Spleen (tissue), 11 donors: ENCODE measurements around the gene CCDC73. TPM values are rescaled to one million over a fixed set of nuclear protein-coding genes. Genes with fewer than 3 reads are reported as not detected.

Experiments used
- DNase-seq: peaks from one replicate; pipeline ENCODE4 v3.0.0-alpha.2; 2020
- H3K27ac ChIP-seq, 8 donors: fragments of 200-600 bp; sonication (generic) in 7 of 8; 1 replicate in 4 of 8; 2 replicates in 4 of 8; pipeline versions ENCODE4 v1.5.0 to v1.8.0; 2016 to 2021; ENCODE audit warnings: inconsistent platforms in 4 of 8, mild to moderate bottlenecking in 4 of 8, moderate library complexity in 1 of 8
- H3K27me3 ChIP-seq, 7 donors: fragments of 200-600 bp; sonication (generic) in 6 of 7; replicated peaks in 1 of 7; 1 replicate in 4 of 7; 2 replicates in 3 of 7; pipeline versions ENCODE4 v1.5.0 to v1.8.0; 2016 to 2021; ENCODE audit warnings: inconsistent platforms in 3 of 7, mild to moderate bottlenecking in 1 of 7
- H3K36me3 ChIP-seq, 6 donors: fragments of 200-600 bp; sonication (generic) in 5 of 6; 1 replicate in 4 of 6; 2 replicates in 2 of 6; pipeline versions ENCODE4 v1.5.0 to v1.8.0; 2016 to 2021; ENCODE audit warnings: inconsistent platforms in 2 of 6
- H3K4me1 ChIP-seq, 6 donors: fragments of 200-600 bp; sonication (generic) in 5 of 6; 1 replicate in 3 of 6; 2 replicates in 3 of 6; pipeline versions ENCODE4 v1.5.0 to v1.8.0; 2016 to 2021; ENCODE audit warnings: inconsistent platforms in 3 of 6
- H3K4me3 ChIP-seq, 8 donors: fragments of 200-600 bp; sonication (generic) in 7 of 8; 1 replicate in 4 of 8; 2 replicates in 4 of 8; pipeline versions ENCODE4 v1.5.0 to v1.8.0; 2016 to 2021; ENCODE audit warnings: inconsistent platforms in 4 of 8, mild to moderate bottlenecking in 4 of 8, moderate library complexity in 2 of 8
- H3K9me3 ChIP-seq, 8 donors: fragments of 200-600 bp; sonication (generic) in 7 of 8; 1 replicate in 4 of 8; 2 replicates in 4 of 8; pipeline versions ENCODE4 v1.5.0 to v1.8.0; 2016 to 2021; ENCODE audit warnings: inconsistent platforms in 4 of 8
- CTCF ChIP-seq, 11 experiments: fragments of 200-600 bp in 7 of 11; fragments of 450-650 bp in 4 of 11; sonication (generic) in 4 of 11; IDR thresholded peaks in 8 of 11; conservative IDR thresholded peaks in 3 of 11; 1 replicate in 7 of 11; 2 replicates in 4 of 11; pipeline versions ENCODE4 v1.4.0 to v1.8.0; 2016 to 2021; ENCODE audit warnings: antibody characterized with exemption in 11 of 11, inconsistent platforms in 4 of 11, mild to moderate bottlenecking in 1 of 11
- POLR2A ChIP-seq, 3 donors: fragments of 450-650 bp; IDR thresholded peaks; one replicate each; pipeline ENCODE4 v1.5.1; 2017; ENCODE audit warnings: antibody characterized with exemption in 3 of 3, mild to moderate bottlenecking in 1 of 3
- POLR2AphosphoS5 ChIP-seq, 3 donors: sonication (generic); formaldehyde crosslinking; IDR thresholded peaks; one replicate each; pipeline ENCODE4 v1.5.1; 2017; ENCODE audit warnings: antibody characterized with exemption in 3 of 3
- WGBS, 5 donors: extraction: QIAGEN DNeasy Blood & Tissue Kit in 3 of 5; methylation state at CpG; one replicate each; pipeline versions ENCODE4 v1.1.5 to v1.1.7; 2013 to 2018; 5-methylcytosine and 5-hydroxymethylcytosine counted together
- intact Hi-C: fragments of 100-400 bp; cut with DNase I; formaldehyde crosslinking; loops from one replicate; pipeline ENCODE4 v1.15.0; 2023; ENCODE audit warnings: low total_unique reads
- polyA plus RNA-seq, 3 donors: library from polyadenylated mRNA; stranded (reverse); fragments of 200-250 nt; gene quantifications; one replicate each; pipeline ENCODE4 v1.2.1, GENCODE V29; 2013
- total RNA-seq, 7 donors: library from RNA; depleted of rRNA in 3 of 7; stranded (reverse); fragments of >200 nt in 3 of 7; fragmentation: NEBNext Ultra II Directional in 4 of 7; extraction: Animal tissue kit (Norgen Biotek cat#: 25700) in 4 of 7; gene quantifications; one replicate each; pipeline versions ENCODE4 v1.1.0 to v1.2.1, GENCODE V29; 2016 to 2021
- donor health status: healthy with polysubstance abuse.
- donor health status: DM: no; HTN: no; CAD: no; lungs with moderate emphysema.
- donor health status: DM: no; HTN: no; CAD: no.
- donor health status: Bipolar disorder and iron deficiency.
- donor health status: healthy.
- donor health status: DM: no; HTN: no; CAD: no.
- donor health status: DM: yes; HTN: yes; CAD: no.

Gene CCDC73
- total and polyA plus RNA-seq, 10 donors, result 0.16 to 2.1 (median 0.51) TPM; not detected in 1

- no peak for DNase-seq
- Histone ChIP-seq H3K9me3 (peaks cover 0 to 28% (median 13%) of the 10 kb centered on the region in 8 donors), H3K36me3 (no peaks in the 10 kb centered on the region), H3K27ac (no peak overlapping the region), H3K4me3 (no peak overlapping the region), H3K27me3 (peaks cover 0 to 8% (median 0%) of the 10 kb centered on the region in 7 donors), H3K4me1 (no peaks in the 10 kb centered on the region)
- WGBS, 5 donors, result 88 to 97% (median 92%) methylated on average over 3 to 6 of the region's 6 CpGs
- TF ChIP-seq CTCF (IDR thresholded peaks at IDR 0.05 in 8 of 11, conservative IDR thresholded peaks at IDR 0.05 in 3 of 11), result no peak
- no peak for TF ChIP-seq POLR2AphosphoS5 (IDR thresholded peaks at IDR 0.05)
- no peak for TF ChIP-seq POLR2A (IDR thresholded peaks at IDR 0.05)
- intact Hi-C loops, result no loop called here
Observed at GRCh38 chr11:32751381-32751780, 43.1 kb downstream of the CCDC73 start.

GRCh38 chr11:32729976-32730375, 64.5 kb downstream of the CCDC73 start:
- no peaks in the 10 kb centered on the region for H3K4me1 ChIP-seq
- H3K27me3 ChIP-seq, result peaks cover 0 to 9% (median 0%) of the 10 kb centered on the region in 7 donors
- H3K27ac ChIP-seq, result no peak overlapping the region
- no peak for TF ChIP-seq CTCF (IDR thresholded peaks at IDR 0.05 in 8 of 11, conservative IDR thresholded peaks at IDR 0.05 in 3 of 11)
- no peak for TF ChIP-seq POLR2AphosphoS5 (IDR thresholded peaks at IDR 0.05)
- TF ChIP-seq POLR2A (IDR thresholded peaks at IDR 0.05), result no peak
- WGBS, 5 donors, result 88 to 94% (median 90%) methylated on average over 1 of the region's 1 CpG
- no peaks in the 10 kb centered on the region for H3K36me3 ChIP-seq
- intact Hi-C loops, result no loop called here
- peaks cover 0 to 24% (median 6%) of the 10 kb centered on the region in 8 donors for H3K9me3 ChIP-seq
- DNase-seq, result no peak
- H3K4me3 ChIP-seq, result no peak overlapping the region

GRCh38 chr11:32723332-32723731, 71.1 kb downstream of the CCDC73 start:
- intact Hi-C loops, result no loop called here
- TF ChIP-seq POLR2A (IDR thresholded peaks at IDR 0.05) (no peak), POLR2AphosphoS5 (IDR thresholded peaks at IDR 0.05) (no peak), CTCF (IDR thresholded peaks at IDR 0.05 in 8 of 11, conservative IDR thresholded peaks at IDR 0.05 in 3 of 11) (no peak)
- Histone ChIP-seq H3K27me3 (no peaks in the 10 kb centered on the region), H3K9me3 (no peaks in the 10 kb centered on the region), H3K4me3 (no peak overlapping the region), H3K27ac (no peak overlapping the region), H3K4me1 (no peaks in the 10 kb centered on the region), H3K36me3 (no peaks in the 10 kb centered on the region)
- 70 to 86% (median 75%) methylated on average over 3 of the region's 3 CpGs for WGBS, 5 donors
- DNase-seq, result no peak

GRCh38 chr11:32722255-32722654, 72.2 kb downstream of the CCDC73 start:
- no peaks in the 10 kb centered on the region for H3K9me3 ChIP-seq
- TF ChIP-seq POLR2A (IDR thresholded peaks at IDR 0.05) (no peak), CTCF (IDR thresholded peaks at IDR 0.05 in 8 of 11, conservative IDR thresholded peaks at IDR 0.05 in 3 of 11) (no peak)
- H3K36me3 ChIP-seq, result no peaks in the 10 kb centered on the region
- no peak overlapping the region for H3K4me3 ChIP-seq
- H3K27me3 ChIP-seq, result no peaks in the 10 kb centered on the region
- H3K27ac ChIP-seq, result no peak overlapping the region
- intact Hi-C loops, result no loop called here
- no peak for DNase-seq
- H3K4me1 ChIP-seq, result no peaks in the 10 kb centered on the region
